ENCODE results near the gene NDST1.

DNA sequence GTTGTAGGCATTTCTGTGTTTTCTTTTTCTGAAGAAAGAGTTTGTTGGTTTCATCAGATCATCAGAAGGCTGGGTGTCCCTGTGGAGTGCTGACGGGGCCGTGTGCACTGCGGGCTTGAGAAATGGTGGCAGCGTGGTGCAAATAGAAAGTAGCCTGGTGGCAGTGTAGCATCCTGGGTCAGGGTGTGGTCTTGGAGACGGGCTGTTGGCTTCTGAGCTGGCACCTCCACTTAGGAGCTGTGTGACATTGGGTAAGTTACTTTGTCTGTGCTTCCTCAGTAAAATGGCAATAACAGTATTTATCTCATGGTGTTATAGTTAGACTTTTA lies 10.0 kb upstream of the NDST1 start:
- TF ChIP-seq, protein P1, sequence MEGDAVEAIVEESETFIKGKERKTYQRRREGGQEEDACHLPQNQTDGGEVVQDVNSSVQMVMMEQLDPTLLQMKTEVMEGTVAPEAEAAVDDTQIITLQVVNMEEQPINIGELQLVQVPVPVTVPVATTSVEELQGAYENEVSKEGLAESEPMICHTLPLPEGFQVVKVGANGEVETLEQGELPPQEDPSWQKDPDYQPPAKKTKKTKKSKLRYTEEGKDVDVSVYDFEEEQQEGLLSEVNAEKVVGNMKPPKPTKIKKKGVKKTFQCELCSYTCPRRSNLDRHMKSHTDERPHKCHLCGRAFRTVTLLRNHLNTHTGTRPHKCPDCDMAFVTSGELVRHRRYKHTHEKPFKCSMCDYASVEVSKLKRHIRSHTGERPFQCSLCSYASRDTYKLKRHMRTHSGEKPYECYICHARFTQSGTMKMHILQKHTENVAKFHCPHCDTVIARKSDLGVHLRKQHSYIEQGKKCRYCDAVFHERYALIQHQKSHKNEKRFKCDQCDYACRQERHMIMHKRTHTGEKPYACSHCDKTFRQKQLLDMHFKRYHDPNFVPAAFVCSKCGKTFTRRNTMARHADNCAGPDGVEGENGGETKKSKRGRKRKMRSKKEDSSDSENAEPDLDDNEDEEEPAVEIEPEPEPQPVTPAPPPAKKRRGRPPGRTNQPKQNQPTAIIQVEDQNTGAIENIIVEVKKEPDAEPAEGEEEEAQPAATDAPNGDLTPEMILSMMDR (IDR thresholded peaks at IDR 0.05), result no peak
- TF ChIP-seq ZFX (IDR thresholded peaks at IDR 0.05; ENCODE audit: borderline replicate concordance), result no peak

Measured in 22Rv1 (cell line).